ENCODE results near the gene AQP1.
A peak's percentile ranks its signal among the peaks of the same experiment; 100 is the strongest.

AQP1 gene

GRCh38 chr7:30965372-30965771, 53.7 kb downstream of the AQP1 start:
- Histone ChIP-seq H3K36me3 (replicated peaks) (no peaks in the 10 kb centered on the region), H3K27me3 (ENCODE audit: low read depth) (no peaks in the 10 kb centered on the region), H3K4me3 (no peak overlapping the region), H3K9me3 (no peaks in the 10 kb centered on the region), H3K4me1 (no peaks in the 10 kb centered on the region)
- DNase-seq (ENCODE audit: low spot score in 2 of 2), result no peak
- in situ Hi-C loops (cut with MboI; ENCODE audit: low sequenced_read_pairs), result no loop called here

DNA sequence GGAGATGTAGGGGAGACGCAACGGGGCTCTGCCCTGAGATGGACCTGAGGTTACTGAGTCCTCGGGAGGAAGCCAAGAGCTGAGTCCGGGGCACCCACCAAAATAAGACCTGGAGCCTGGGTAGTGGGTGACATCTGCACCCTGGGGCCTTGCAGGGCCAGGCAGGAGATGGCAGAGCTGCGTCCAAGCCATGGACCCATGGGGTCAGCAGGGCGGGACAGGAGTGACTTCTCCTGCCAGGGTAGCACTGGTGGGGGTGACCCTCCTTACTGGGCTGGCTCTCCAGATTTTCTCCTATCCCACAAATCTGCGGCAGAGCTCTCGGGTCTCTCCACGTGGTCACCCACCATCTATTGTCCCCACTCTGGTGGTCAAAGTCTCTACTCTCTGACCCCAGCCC, 54.2 kb downstream of the AQP1 start:
- DNase-seq (ENCODE audit: low spot score in 2 of 2), result no peak
- no peak overlapping the region for H3K4me3 ChIP-seq
- in situ Hi-C loops (cut with MboI; ENCODE audit: low sequenced_read_pairs), result no loop called here
- no peaks in the 10 kb centered on the region for H3K27me3 ChIP-seq (ENCODE audit: low read depth)
- no peaks in the 10 kb centered on the region for H3K4me1 ChIP-seq
- H3K36me3 ChIP-seq (replicated peaks), result no peaks in the 10 kb centered on the region
- no peaks in the 10 kb centered on the region for H3K9me3 ChIP-seq

DNA sequence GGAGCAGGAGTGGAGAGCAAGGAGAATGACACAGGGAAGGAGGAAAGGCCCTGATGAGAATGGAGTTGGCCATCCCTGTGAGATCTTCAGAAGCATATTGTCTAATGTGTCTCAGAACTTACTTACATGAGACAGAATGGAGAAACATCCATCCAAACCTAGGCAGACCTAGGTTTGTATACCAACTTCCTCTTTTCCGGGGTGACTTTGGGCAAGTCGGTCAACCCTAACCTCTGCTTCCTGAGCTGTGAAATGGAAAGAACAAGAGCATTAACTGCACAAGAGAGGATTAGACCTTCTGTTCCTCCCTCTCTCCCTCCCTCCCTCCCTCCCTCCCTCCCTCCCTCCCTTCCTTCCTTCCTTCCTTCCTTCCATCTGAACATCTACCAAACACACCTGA, 56.6 kb downstream of the AQP1 start:
- no peaks in the 10 kb centered on the region for H3K9me3 ChIP-seq
- H3K27me3 ChIP-seq (ENCODE audit: low read depth), result no peaks in the 10 kb centered on the region
- no peak overlapping the region for H3K4me3 ChIP-seq
- DNase-seq (ENCODE audit: low spot score in 2 of 2), result no peak
- no peaks in the 10 kb centered on the region for H3K36me3 ChIP-seq (replicated peaks)
- in situ Hi-C loops (cut with MboI; ENCODE audit: low sequenced_read_pairs), result no loop called here
- no peaks in the 10 kb centered on the region for H3K4me1 ChIP-seq

- H3K27me3 ChIP-seq (ENCODE audit: low read depth), result no peaks in the 10 kb centered on the region
These were observed 57.3 kb downstream of the AQP1 start for GRCh38 chr7:30968747-30969603.

DNA sequence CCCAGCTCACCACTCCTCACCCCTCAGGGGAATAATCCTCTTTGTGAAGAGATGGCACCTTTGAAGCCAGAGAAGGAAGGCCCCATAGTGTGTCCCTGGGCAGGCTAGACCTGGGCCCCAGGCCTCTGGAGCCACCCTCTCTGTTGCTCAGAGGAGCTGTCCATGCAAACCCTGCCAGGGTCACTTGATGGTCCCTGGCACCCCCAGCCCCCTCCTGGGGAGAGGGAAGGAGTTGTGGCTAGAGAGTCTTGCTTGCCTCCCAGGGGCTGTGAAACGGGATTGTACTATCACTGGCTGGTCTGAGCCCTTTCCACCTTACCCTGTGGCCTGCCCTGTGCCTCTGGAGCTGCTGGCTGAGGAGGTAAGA, 57.9 kb downstream of the AQP1 start:
- Histone ChIP-seq H3K9me3 (no peaks in the 10 kb centered on the region), H3K36me3 (replicated peaks) (no peaks in the 10 kb centered on the region), H3K4me3 (no peak overlapping the region), H3K27me3 (ENCODE audit: low read depth) (no peaks in the 10 kb centered on the region), H3K4me1 (no peaks in the 10 kb centered on the region)
- no peak for DNase-seq (ENCODE audit: low spot score in 2 of 2)
- in situ Hi-C loops (cut with MboI; ENCODE audit: low sequenced_read_pairs), result no loop called here

More at GRCh38 chr7:30968747-30969603, 57.3 kb downstream of the AQP1 start:
- in situ Hi-C loops (cut with MboI; ENCODE audit: low sequenced_read_pairs), result no loop called here
- H3K4me3 ChIP-seq, result no peak overlapping the region
- no peaks in the 10 kb centered on the region for H3K9me3 ChIP-seq
- no peaks in the 10 kb centered on the region for H3K4me1 ChIP-seq
- DNase-seq (ENCODE audit: low spot score in 2 of 2), result no peak
- no peaks in the 10 kb centered on the region for H3K36me3 ChIP-seq (replicated peaks)

DNA sequence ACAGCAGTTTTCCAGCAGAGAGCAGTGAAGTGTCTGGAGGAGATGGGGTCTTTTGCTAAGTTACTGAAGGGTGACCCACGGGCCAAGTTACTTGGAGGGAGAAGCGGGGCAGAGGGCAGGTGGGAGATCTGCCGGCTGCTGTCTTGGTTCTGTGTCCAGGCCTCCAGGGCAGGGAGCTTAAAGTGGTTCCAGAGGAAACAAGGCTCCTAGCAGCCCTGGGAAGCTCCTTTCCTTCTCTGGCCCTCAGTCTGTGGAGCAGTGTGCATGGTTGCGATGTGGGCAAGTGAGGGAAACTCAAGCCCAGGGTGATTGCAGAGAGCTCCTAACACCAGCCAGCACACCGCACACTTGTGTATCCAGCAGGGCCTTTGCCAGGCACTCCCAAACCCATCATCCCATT, 58.4 kb downstream of the AQP1 start:
- Histone ChIP-seq H3K4me3 (no peak overlapping the region), H3K9me3 (no peaks in the 10 kb centered on the region), H3K4me1 (no peaks in the 10 kb centered on the region), H3K27me3 (ENCODE audit: low read depth) (no peaks in the 10 kb centered on the region), H3K36me3 (replicated peaks) (no peaks in the 10 kb centered on the region)
- no peak for DNase-seq (ENCODE audit: low spot score in 2 of 2)
- in situ Hi-C loops (cut with MboI; ENCODE audit: low sequenced_read_pairs), result no loop called here

GRCh38 chr7:30970594-30971094, 59.0 kb downstream of the AQP1 start:
- no peak for DNase-seq (ENCODE audit: low spot score in 2 of 2)
- no peak overlapping the region for H3K4me3 ChIP-seq
- in situ Hi-C loops (cut with MboI; ENCODE audit: low sequenced_read_pairs), result no loop called here
- H3K27me3 ChIP-seq (ENCODE audit: low read depth), result no peaks in the 10 kb centered on the region
- H3K4me1 ChIP-seq, result no peaks in the 10 kb centered on the region
- no peaks in the 10 kb centered on the region for H3K9me3 ChIP-seq
- no peaks in the 10 kb centered on the region for H3K36me3 ChIP-seq (replicated peaks)

GRCh38 chr7:30971440-30971839, 59.8 kb downstream of the AQP1 start:
- DNase-seq (ENCODE audit: low spot score in 2 of 2), result no peak
- Histone ChIP-seq H3K9me3 (no peaks in the 10 kb centered on the region), H3K27me3 (ENCODE audit: low read depth) (no peaks in the 10 kb centered on the region), H3K4me3 (no peak overlapping the region), H3K36me3 (replicated peaks) (no peaks in the 10 kb centered on the region), H3K4me1 (no peaks in the 10 kb centered on the region)
- in situ Hi-C loops (cut with MboI; ENCODE audit: low sequenced_read_pairs), result no loop called here

DNA sequence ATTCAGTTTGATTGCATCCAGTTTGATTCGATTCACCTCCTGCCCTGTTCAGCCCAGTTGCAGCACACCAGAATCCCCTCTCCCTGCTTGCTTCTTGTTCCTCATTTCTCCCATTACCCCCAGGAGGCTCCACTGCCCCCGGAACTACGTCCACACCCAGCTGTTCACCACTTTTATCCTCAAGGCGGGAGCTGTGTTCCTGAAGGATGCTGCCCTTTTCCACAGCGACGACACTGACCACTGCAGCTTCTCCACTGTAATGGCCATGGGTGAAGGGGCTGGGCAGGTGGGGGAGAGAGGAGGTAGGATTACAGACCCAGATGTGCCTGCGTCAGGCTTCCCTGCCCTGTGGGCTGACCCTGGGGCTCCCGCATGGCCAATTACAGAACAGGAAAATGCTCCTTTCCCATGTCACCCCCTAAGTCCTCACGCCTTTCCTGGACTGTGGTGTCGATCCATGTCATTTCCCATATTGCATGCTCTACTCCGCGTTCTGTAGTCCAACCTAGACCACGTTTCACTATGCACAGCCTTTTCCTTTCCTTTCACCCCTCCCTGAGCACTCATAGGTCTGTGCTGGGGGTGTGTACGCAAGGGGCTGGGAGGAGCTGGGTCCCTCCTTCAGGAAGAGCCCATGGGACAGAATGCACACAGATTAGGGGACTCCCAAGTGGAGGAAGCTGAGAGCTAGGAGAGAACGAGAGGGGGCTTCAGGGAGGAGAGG, 60.3 kb downstream of the AQP1 start:
- in situ Hi-C loops (cut with MboI; ENCODE audit: low sequenced_read_pairs), result no loop called here
- Histone ChIP-seq H3K27me3 (ENCODE audit: low read depth) (no peaks in the 10 kb centered on the region), H3K4me1 (no peaks in the 10 kb centered on the region)

DNA sequence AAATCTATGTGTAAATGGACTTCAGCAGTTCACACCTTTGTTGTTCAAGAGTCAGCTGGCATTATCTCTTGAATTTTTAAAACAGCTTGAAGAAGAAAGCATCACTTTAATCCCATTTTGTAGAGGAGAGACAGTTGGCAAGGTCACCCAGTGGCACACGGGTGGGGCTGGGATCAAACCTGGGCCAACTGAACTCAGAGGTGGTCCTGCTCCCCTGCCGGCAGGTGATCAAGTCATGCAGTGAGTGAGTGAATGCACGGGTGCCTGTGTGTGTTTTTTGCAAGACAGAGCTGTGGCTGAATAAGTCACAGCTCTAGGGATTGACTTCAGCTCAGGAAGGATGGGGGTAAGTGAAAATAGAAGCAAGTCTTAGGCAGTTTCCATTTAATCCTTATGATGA, 61.6 kb downstream of the AQP1 start:
- Histone ChIP-seq H3K9me3 (no peaks in the 10 kb centered on the region), H3K27me3 (ENCODE audit: low read depth) (no peaks in the 10 kb centered on the region), H3K36me3 (replicated peaks) (no peaks in the 10 kb centered on the region), H3K4me1 (no peaks in the 10 kb centered on the region), H3K4me3 (no peak overlapping the region)
- in situ Hi-C loops (cut with MboI; ENCODE audit: low sequenced_read_pairs), result no loop called here
- DNase-seq (ENCODE audit: low spot score in 2 of 2), result no peak

More for the DNA sequence above, 60.3 kb downstream of the AQP1 start:
- Histone ChIP-seq H3K36me3 (replicated peaks) (no peaks in the 10 kb centered on the region), H3K4me3 (no peak overlapping the region), H3K9me3 (no peaks in the 10 kb centered on the region)
- DNase-seq (ENCODE audit: low spot score in 2 of 2), result no peak

DNA sequence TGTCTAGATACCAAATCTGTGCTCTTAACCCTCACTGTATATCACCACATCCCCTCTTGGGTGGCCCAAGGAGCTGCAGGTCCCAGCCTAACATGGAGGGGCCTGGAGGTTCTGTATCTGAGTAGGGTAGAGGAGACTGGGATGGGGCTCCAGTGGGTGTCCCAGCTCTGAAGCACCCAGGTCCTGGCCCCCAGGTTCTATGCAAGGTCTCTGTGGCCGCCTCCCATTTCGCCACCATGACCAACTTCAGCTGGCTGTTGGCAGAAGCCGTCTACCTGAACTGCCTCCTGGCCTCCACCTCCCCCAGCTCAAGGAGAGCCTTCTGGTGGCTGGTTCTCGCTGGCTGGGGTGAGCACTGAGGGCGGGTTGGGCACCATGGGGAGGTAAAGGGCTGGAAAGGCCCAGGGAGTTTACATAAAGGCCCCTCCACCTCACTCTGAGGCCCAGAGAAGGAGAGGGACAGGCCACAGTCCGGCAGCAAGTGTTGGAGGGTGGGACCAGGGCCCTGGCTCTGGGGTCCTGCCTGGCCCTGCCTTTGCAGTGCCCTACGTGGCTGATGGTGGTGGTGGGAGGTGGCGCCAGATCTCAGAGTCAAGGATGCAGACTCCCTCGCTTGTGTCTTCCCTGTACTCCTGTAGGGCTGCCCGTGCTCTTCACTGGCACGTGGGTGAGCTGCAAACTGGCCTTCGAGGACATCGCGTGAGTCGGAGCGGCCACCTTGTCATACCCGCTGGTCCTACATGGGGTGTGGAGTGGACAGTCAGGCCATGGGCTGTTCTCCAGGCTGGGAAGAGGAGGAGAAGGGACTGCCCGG, 62.3 kb downstream of the AQP1 start:
- Histone ChIP-seq H3K4me3 (no peak overlapping the region), H3K9me3 (no peaks in the 10 kb centered on the region), H3K36me3 (replicated peaks) (no peaks in the 10 kb centered on the region), H3K27me3 (ENCODE audit: low read depth) (0 out of 2 replicates have a peak, but pooled peaks cover 3% of the 10 kb centered on the region), H3K4me1 (no peaks in the 10 kb centered on the region)
- in situ Hi-C loops (cut with MboI; ENCODE audit: low sequenced_read_pairs), result no loop called here
- DNase-seq (ENCODE audit: low spot score in 2 of 2), result no peak

DNA sequence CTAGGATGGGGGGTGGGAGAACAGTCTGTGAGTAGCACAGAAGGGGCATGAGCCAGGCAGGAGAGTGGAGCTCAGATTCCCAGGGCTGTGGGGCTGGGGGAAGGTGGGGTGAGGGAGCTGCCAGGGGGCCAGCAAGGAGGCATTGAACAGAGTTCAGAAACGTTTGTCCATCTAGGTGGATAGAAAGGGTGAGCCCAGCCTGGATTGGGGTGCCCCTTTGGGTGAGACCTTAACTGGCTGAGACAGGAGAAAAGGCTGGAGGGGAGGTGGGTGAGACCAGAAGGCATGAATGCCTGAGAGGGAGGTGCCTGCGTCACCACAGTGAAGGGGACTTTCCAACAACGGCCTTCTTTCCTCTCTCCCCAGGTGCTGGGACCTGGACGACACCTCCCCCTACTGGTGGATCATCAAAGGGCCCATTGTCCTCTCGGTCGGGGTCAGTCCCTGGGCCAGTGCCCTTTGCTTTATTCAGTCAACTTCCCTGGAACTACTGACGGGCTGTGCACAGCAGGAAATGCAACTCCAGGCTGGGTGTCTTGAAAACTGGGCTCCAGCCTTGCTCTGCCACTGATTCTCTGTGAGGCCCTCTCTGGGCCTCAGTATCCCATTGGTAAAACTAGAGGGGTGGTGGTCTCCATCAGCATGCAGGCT, 63.1 kb downstream of the AQP1 start:
- H3K27me3 ChIP-seq (ENCODE audit: low read depth), result 0 out of 2 replicates have a peak, but pooled peaks cover 3% of the 10 kb centered on the region

More for the DNA sequence above, 63.1 kb downstream of the AQP1 start:
- DNase-seq (ENCODE audit: low spot score in 2 of 2), result peak; percentile 26 to 64
- in situ Hi-C loops (cut with MboI; ENCODE audit: low sequenced_read_pairs), result loop anchor here (5.0 kb wide), 1 partner anchor 172 kb away; no protein-coding TSS in a partner anchor
- no peaks in the 10 kb centered on the region for H3K9me3 ChIP-seq
- H3K4me3 ChIP-seq, result no peak overlapping the region
- H3K4me1 ChIP-seq, result no peaks in the 10 kb centered on the region
- H3K36me3 ChIP-seq (replicated peaks), result no peaks in the 10 kb centered on the region

Measured in HAP-1 (cell line).